Measurements from ENCODE around the gene TSPAN14. TPM values are rescaled to one million over a fixed set of nuclear protein-coding genes. Genes with fewer than 3 reads are reported as not detected.
"Not testable (repeated sequence)": the region's sequence is repeated elsewhere in the genome, so short reads cannot be mapped to it uniquely, and the experiment has no call there.

Gene TSPAN14
- polyA plus RNA-seq, 3 donors, result 123 to 160 (median 146) TPM

DNA sequence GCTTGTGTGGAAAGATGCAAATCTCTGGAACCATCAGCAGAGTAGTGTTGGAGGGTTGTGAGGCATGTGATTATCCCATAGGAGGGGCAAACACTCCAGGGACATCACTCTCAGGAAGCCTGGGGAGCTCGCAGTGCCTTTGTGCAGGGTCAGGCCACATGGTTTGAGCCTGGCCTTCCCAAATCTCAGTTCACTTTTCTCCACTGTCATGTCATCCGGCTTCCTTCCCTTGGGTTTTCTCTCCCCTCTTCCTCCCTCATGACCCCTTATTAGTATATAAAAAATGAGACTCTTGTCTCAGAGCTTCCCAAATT, 20.4 kb downstream of the TSPAN14 start:
- no peak for DNase-seq
- Histone ChIP-seq H3K9ac (ENCODE audit: insufficient read depth, low read length, poor library complexity, severe bottlenecking) (no peak overlapping the region), H3K36me3 (replicated peaks in 1 of 2; ENCODE audit: control insufficient read depth in 1 of 2, insufficient read depth in 2 of 2, low read length in 2 of 2) (peaks cover 33 to 63% of the 10 kb centered on the region in 2 donors), H3K27ac (ENCODE audit: low read depth in 1 of 2, low read length in 2 of 2) (peak overlapping the region; percentile 12 to 60), H3K9me3 (replicated peaks in 1 of 2; ENCODE audit: control insufficient read depth in 1 of 2, insufficient read depth in 1 of 2, low read length in 2 of 2) (no peaks in the 10 kb centered on the region), H3K4me1 (ENCODE audit: control insufficient read depth in 1 of 2, insufficient read depth in 2 of 2, low read length in 2 of 2) (peaks cover 27 to 37% of the 10 kb centered on the region in 2 donors), H3K4me2 (replicated peaks; ENCODE audit: extremely low read depth, low read length, poor library complexity, severe bottlenecking) (no peak overlapping the region), H4K20me1 (ENCODE audit: insufficient read depth, low read length) (peaks cover 93% of the 10 kb centered on the region), H3K4me3 (replicated peaks in 1 of 3; ENCODE audit: low read depth in 2 of 3, low read length in 3 of 3) (no peak overlapping the region), H3K79me2 (ENCODE audit: insufficient read depth, low read length) (peaks cover 93% of the 10 kb centered on the region), H2AFZ (ENCODE audit: insufficient read depth, low read depth, low read length, poor library complexity, severe bottlenecking) (no peak overlapping the region), H3K27me3 (ENCODE audit: control insufficient read depth in 2 of 2, insufficient read depth in 2 of 2, low read length in 2 of 2) (no peaks in the 10 kb centered on the region)
- intact Hi-C loops (cut with micrococcal nuclease), result no loop called here
- peaks cover 62 to 85% of the 10 kb centered on the region in 2 donors for H3K36me3 Mint-ChIP-seq
- peaks cover 0 to 6% (median 0%) of the 10 kb centered on the region in 7 donors for H3K9me3 Mint-ChIP-seq
- peaks cover 0 to 5% (median 0%) of the 10 kb centered on the region in 3 donors for H3K27me3 Mint-ChIP-seq (ENCODE audit: low read depth in 3 of 3)
- TF ChIP-seq, protein P1, sequence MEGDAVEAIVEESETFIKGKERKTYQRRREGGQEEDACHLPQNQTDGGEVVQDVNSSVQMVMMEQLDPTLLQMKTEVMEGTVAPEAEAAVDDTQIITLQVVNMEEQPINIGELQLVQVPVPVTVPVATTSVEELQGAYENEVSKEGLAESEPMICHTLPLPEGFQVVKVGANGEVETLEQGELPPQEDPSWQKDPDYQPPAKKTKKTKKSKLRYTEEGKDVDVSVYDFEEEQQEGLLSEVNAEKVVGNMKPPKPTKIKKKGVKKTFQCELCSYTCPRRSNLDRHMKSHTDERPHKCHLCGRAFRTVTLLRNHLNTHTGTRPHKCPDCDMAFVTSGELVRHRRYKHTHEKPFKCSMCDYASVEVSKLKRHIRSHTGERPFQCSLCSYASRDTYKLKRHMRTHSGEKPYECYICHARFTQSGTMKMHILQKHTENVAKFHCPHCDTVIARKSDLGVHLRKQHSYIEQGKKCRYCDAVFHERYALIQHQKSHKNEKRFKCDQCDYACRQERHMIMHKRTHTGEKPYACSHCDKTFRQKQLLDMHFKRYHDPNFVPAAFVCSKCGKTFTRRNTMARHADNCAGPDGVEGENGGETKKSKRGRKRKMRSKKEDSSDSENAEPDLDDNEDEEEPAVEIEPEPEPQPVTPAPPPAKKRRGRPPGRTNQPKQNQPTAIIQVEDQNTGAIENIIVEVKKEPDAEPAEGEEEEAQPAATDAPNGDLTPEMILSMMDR (IDR thresholded peaks at IDR 0.05), result no peak
- WGBS (ENCODE audit: insufficient coverage), result 40% methylated on average over 1 of the region's 2 CpGs
- no peak overlapping the region for H3K4me3 Mint-ChIP-seq
- H3K4me1 Mint-ChIP-seq, result peaks cover 70% of the 10 kb centered on the region
- peak overlapping the region; percentile 40 to 89 (median 75) for H3K27ac Mint-ChIP-seq

DNA sequence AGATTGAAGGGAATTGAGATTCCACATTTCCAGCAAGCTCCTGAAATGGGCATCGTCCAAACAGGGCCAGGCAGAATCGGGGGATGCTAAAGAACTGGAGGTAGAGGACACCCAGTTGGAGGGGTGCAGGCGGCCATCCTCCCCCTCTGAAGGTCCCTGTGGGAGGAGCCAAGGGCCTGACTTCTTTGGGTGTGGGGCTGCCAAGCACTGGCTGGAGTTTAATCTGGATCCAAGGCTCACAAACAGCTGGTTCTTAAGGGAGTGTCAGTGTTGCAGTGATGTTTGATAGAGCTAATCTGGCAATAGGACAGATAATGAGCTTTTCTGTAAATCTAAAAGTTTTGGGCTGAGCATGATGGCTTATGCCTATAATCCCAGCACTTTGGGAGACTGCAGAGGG, 20.8 kb downstream of the TSPAN14 start:
- H3K27me3 Mint-ChIP-seq (ENCODE audit: low read depth in 3 of 3), result peaks cover 0 to 5% (median 0%) of the 10 kb centered on the region in 3 donors
- peaks cover 89% of the 10 kb centered on the region for H4K20me1 ChIP-seq (ENCODE audit: insufficient read depth, low read length)
- peaks cover 61 to 82% of the 10 kb centered on the region in 2 donors for H3K36me3 Mint-ChIP-seq
- no peaks in the 10 kb centered on the region for H3K27me3 ChIP-seq (ENCODE audit: control insufficient read depth in 2 of 2, insufficient read depth in 2 of 2, low read length in 2 of 2)
- H3K4me3 ChIP-seq (replicated peaks in 1 of 3; ENCODE audit: low read depth in 2 of 3, low read length in 3 of 3), result no peak overlapping the region
- H3K4me1 ChIP-seq (ENCODE audit: control insufficient read depth in 1 of 2, insufficient read depth in 2 of 2, low read length in 2 of 2), result peaks cover 27 to 37% of the 10 kb centered on the region in 2 donors
- H3K36me3 ChIP-seq (replicated peaks in 1 of 2; ENCODE audit: control insufficient read depth in 1 of 2, insufficient read depth in 2 of 2, low read length in 2 of 2), result peaks cover 29 to 60% of the 10 kb centered on the region in 2 donors
- DNase-seq, result no peak
- intact Hi-C loops (cut with micrococcal nuclease), result no loop called here
- peak overlapping the region; percentile 38 to 89 (median 50) for H3K27ac Mint-ChIP-seq
- no peak overlapping the region for H3K9ac ChIP-seq (ENCODE audit: insufficient read depth, low read length, poor library complexity, severe bottlenecking)
- H3K4me2 ChIP-seq (replicated peaks; ENCODE audit: extremely low read depth, low read length, poor library complexity, severe bottlenecking), result no peak overlapping the region
- H3K4me1 Mint-ChIP-seq, result peaks cover 70% of the 10 kb centered on the region
- peaks cover 0 to 6% (median 0%) of the 10 kb centered on the region in 7 donors for H3K9me3 Mint-ChIP-seq
- H3K79me2 ChIP-seq (ENCODE audit: insufficient read depth, low read length), result peaks cover 89% of the 10 kb centered on the region
- no peak overlapping the region for H3K4me3 Mint-ChIP-seq
- TF ChIP-seq, protein P1 (IDR thresholded peaks at IDR 0.05), result no peak
- H3K9me3 ChIP-seq (replicated peaks in 1 of 2; ENCODE audit: control insufficient read depth in 1 of 2, insufficient read depth in 1 of 2, low read length in 2 of 2), result no peaks in the 10 kb centered on the region
- whole genome bisulfite sequencing (ENCODE audit: insufficient coverage), result no CpG with 5 or more reads among the region's 3 CpGs
- H2AFZ ChIP-seq (ENCODE audit: insufficient read depth, low read depth, low read length, poor library complexity, severe bottlenecking), result no peak overlapping the region
- peak overlapping the region; percentile 12 to 60 for H3K27ac ChIP-seq (ENCODE audit: low read depth in 1 of 2, low read length in 2 of 2)

DNA sequence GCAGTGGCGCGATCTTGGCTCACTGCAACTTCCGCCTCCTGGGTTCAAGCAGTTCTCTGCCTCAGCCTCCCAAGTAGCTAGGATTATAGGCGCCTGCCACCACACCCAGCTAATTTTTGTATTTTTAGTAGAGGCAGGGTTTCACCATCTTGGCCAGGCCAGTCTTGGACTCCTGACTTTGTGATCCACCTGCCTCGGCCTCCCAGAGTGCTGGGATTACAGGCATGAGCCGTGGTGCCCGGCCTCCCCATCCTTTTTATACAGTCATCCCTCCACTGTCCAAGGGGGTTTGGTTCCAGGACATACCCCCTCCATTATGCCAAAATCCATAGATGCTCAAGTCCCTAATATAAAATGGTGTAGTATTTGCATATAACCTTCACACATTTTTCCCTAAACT, 21.5 kb downstream of the TSPAN14 start:
- Histone ChIP-seq H3K36me3 (replicated peaks in 1 of 2; ENCODE audit: control insufficient read depth in 1 of 2, insufficient read depth in 2 of 2, low read length in 2 of 2) (peaks cover 22 to 53% of the 10 kb centered on the region in 2 donors), H3K79me2 (ENCODE audit: insufficient read depth, low read length) (peaks cover 89% of the 10 kb centered on the region), H3K4me1 (ENCODE audit: control insufficient read depth in 1 of 2, insufficient read depth in 2 of 2, low read length in 2 of 2) (peaks cover 27 to 37% of the 10 kb centered on the region in 2 donors), H4K20me1 (ENCODE audit: insufficient read depth, low read length) (peaks cover 87% of the 10 kb centered on the region), H3K27ac (ENCODE audit: low read depth in 1 of 2, low read length in 2 of 2) (peak overlapping the region in 1 of 2 donors; percentile 60)
- Mint-ChIP-seq H3K4me1 (peaks cover 76% of the 10 kb centered on the region), H3K36me3 (peaks cover 62 to 81% of the 10 kb centered on the region in 2 donors), H3K27ac (peak overlapping the region; percentile 32 to 89 (median 48))
- WGBS (ENCODE audit: insufficient coverage), result 100% methylated on average over 1 of the region's 7 CpGs
- H2AFZ ChIP-seq (ENCODE audit: insufficient read depth, low read depth, low read length, poor library complexity, severe bottlenecking); DNase-seq; H3K27me3 Mint-ChIP-seq (ENCODE audit: low read depth in 3 of 3); H3K4me2 ChIP-seq (replicated peaks; ENCODE audit: extremely low read depth, low read length, poor library complexity, severe bottlenecking); H3K9me3 Mint-ChIP-seq; H3K4me3 Mint-ChIP-seq; H3K27me3 ChIP-seq (ENCODE audit: control insufficient read depth in 2 of 2, insufficient read depth in 2 of 2, low read length in 2 of 2); H3K9ac ChIP-seq (ENCODE audit: insufficient read depth, low read length, poor library complexity, severe bottlenecking); intact Hi-C loops (cut with micrococcal nuclease); H3K4me3 ChIP-seq (replicated peaks in 1 of 3; ENCODE audit: low read depth in 2 of 3, low read length in 3 of 3); H3K9me3 ChIP-seq (replicated peaks in 1 of 2; ENCODE audit: control insufficient read depth in 1 of 2, insufficient read depth in 1 of 2, low read length in 2 of 2): not testable (repeated sequence)

Data from CD14-positive monocyte (primary cell).